ENCODE results near the gene FBLN5.

DNA sequence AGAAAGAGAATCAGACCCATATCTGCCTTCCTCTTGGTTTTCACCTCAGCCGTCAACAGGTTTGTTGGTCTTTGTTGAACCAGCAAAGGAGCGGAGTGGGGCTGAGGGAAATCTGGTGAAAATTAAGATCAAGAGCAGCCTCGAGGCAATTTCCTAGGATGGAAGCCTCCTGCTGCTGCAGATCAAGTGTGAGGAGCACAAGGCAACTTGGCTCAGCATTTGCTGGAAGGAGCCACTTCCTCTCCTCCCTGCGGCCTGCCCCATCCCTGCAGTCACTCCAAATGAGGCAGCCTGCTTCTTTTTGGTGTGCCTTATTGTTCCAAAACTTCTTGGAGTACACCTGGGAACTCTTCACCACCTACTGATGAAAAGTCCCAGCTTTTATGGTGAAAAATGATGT is 85.1 kb downstream of the FBLN5 start:
- TF ChIP-seq, protein P1, sequence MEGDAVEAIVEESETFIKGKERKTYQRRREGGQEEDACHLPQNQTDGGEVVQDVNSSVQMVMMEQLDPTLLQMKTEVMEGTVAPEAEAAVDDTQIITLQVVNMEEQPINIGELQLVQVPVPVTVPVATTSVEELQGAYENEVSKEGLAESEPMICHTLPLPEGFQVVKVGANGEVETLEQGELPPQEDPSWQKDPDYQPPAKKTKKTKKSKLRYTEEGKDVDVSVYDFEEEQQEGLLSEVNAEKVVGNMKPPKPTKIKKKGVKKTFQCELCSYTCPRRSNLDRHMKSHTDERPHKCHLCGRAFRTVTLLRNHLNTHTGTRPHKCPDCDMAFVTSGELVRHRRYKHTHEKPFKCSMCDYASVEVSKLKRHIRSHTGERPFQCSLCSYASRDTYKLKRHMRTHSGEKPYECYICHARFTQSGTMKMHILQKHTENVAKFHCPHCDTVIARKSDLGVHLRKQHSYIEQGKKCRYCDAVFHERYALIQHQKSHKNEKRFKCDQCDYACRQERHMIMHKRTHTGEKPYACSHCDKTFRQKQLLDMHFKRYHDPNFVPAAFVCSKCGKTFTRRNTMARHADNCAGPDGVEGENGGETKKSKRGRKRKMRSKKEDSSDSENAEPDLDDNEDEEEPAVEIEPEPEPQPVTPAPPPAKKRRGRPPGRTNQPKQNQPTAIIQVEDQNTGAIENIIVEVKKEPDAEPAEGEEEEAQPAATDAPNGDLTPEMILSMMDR (IDR thresholded peaks at IDR 0.05 in 4 of 5, conservative IDR thresholded peaks at IDR 0.05 in 1 of 5), result no peak
- TF ChIP-seq POLR2A (IDR thresholded peaks at IDR 0.05), result no peak
